Esophagus muscularis mucosa (tissue), 4 donors: Measurements from ENCODE around the gene IGFN1.

ENCODE experiments used
- EP300 ChIP-seq: sonication (generic); formaldehyde crosslinking; IDR thresholded peaks from one replicate; pipeline ENCODE4 v1.6.1; 2017; ENCODE audit warnings: antibody characterized with exemption
- POLR2A ChIP-seq: fragments of 450-650 bp; IDR thresholded peaks from one replicate; pipeline ENCODE4 v1.6.1; 2017; ENCODE audit warnings: antibody characterized with exemption, moderate library complexity, mild to moderate bottlenecking, low read depth
- POLR2AphosphoS5 ChIP-seq, 2 donors: sonication (generic); formaldehyde crosslinking; IDR thresholded peaks; one replicate each; pipeline ENCODE4 v1.6.1; 2017; ENCODE audit warnings: antibody characterized with exemption in 2 of 2
- TF ChIP-seq, protein P1 (sequence below), 3 experiments: fragments of 200-600 bp in 2 of 3; fragments of 450-650 bp in 1 of 3; sonication (generic) in 2 of 3; IDR thresholded peaks; one replicate each; pipeline ENCODE4 v1.5.1; 2017 to 2019; ENCODE audit warnings: antibody characterized with exemption in 3 of 3, mild to moderate bottlenecking in 2 of 3, moderate library complexity in 1 of 3

DNA sequence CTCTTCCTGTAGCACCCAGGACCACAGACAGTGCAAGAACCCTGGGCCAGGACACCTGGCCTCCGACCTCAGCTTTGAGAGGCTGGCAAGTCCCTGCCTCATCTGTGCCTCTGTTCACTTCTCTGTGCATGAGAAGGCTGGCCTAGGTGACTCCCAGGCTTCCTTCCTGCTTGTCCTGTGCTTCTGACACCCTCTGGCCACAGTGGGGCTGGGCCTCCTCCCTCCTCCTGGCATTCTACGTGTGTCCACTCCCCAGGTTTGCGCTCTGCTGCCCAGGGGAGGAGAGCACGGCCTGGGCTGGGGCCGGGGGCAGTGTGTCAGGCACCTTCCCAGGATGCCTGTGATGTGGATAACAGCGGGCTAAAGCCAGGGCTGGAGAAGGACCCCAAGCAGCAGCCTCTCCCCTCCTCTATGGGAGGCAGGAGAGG, 62.3 kb downstream of the IGFN1 start:
- TF ChIP-seq, protein P1, sequence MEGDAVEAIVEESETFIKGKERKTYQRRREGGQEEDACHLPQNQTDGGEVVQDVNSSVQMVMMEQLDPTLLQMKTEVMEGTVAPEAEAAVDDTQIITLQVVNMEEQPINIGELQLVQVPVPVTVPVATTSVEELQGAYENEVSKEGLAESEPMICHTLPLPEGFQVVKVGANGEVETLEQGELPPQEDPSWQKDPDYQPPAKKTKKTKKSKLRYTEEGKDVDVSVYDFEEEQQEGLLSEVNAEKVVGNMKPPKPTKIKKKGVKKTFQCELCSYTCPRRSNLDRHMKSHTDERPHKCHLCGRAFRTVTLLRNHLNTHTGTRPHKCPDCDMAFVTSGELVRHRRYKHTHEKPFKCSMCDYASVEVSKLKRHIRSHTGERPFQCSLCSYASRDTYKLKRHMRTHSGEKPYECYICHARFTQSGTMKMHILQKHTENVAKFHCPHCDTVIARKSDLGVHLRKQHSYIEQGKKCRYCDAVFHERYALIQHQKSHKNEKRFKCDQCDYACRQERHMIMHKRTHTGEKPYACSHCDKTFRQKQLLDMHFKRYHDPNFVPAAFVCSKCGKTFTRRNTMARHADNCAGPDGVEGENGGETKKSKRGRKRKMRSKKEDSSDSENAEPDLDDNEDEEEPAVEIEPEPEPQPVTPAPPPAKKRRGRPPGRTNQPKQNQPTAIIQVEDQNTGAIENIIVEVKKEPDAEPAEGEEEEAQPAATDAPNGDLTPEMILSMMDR (IDR thresholded peaks at IDR 0.05): no peak
- TF ChIP-seq POLR2AphosphoS5 (IDR thresholded peaks at IDR 0.05) (no peak), POLR2A (no peak), EP300 (no peak)
